GM12872 (cell line): ENCODE data around the gene RAB42.

Source experiments
- TF ChIP-seq, protein P1 (sequence below): IDR thresholded peaks from 3 replicates; pipeline ENCODE4 v1.5.1; 2011; ENCODE audit warnings: low read depth, mild to moderate bottlenecking, low read length, moderate library complexity; ENCODE audit not compliant: insufficient read depth

The RAB42 gene

DNA sequence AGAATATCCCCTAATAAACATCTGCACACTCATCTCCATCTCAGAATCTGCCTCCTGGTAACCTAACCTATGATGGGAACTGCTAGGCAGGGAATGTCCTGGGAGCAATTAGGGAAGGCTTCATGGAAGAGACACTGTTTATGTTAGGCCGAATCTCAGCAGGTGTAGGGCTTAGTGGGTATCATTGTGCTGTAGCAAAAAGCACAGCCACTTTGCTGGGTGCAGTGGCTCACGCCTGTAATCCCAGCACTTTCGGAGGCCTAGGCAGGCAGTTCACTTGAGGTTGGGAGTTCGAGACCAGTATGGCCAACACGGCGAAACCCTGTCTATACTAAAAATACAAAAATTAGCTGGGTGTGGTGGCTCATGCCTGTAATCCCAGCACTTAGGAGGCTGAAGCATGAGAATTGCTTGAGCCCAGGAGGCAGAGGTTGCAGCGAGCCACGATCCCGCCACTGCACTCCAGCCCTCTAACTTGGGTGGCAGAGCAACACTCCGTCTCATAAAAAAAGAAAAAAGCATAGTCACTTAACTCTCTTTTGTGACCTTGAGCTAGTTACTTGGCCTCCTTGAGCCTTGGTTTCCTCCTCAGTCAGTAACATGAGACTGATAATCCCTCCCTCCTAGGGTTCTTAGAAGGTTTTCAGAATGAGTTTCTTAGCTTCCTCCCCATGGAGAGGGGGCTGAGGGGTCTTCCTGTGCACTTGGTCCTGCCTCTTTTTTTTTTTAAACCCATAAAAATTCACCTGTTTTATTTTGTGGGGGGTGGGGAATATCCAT lies 3.5 kb downstream of the RAB42 start:
- TF ChIP-seq, protein P1, sequence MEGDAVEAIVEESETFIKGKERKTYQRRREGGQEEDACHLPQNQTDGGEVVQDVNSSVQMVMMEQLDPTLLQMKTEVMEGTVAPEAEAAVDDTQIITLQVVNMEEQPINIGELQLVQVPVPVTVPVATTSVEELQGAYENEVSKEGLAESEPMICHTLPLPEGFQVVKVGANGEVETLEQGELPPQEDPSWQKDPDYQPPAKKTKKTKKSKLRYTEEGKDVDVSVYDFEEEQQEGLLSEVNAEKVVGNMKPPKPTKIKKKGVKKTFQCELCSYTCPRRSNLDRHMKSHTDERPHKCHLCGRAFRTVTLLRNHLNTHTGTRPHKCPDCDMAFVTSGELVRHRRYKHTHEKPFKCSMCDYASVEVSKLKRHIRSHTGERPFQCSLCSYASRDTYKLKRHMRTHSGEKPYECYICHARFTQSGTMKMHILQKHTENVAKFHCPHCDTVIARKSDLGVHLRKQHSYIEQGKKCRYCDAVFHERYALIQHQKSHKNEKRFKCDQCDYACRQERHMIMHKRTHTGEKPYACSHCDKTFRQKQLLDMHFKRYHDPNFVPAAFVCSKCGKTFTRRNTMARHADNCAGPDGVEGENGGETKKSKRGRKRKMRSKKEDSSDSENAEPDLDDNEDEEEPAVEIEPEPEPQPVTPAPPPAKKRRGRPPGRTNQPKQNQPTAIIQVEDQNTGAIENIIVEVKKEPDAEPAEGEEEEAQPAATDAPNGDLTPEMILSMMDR: no peak

DNA sequence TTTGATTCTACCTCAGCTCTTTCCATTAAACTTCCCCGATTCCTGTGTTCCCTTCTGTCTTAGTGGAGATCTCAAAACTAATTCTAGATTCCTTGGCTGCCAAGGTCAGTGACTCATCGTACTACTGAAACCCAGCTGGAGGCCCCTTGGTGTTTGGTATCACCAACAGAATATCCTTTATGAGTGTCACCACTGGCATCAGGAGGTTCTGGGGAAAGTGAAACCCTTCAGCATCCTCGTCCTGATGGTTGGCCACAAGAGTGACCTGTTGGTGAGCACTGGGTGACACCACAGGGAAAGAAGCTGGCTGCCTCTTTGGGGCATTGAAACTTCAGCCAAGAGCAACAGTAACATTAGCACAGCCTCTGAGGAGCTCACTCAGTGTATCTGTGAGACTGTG lies 9.6 kb downstream of the RAB42 start:
- TF ChIP-seq, protein P1: no peak

DNA sequence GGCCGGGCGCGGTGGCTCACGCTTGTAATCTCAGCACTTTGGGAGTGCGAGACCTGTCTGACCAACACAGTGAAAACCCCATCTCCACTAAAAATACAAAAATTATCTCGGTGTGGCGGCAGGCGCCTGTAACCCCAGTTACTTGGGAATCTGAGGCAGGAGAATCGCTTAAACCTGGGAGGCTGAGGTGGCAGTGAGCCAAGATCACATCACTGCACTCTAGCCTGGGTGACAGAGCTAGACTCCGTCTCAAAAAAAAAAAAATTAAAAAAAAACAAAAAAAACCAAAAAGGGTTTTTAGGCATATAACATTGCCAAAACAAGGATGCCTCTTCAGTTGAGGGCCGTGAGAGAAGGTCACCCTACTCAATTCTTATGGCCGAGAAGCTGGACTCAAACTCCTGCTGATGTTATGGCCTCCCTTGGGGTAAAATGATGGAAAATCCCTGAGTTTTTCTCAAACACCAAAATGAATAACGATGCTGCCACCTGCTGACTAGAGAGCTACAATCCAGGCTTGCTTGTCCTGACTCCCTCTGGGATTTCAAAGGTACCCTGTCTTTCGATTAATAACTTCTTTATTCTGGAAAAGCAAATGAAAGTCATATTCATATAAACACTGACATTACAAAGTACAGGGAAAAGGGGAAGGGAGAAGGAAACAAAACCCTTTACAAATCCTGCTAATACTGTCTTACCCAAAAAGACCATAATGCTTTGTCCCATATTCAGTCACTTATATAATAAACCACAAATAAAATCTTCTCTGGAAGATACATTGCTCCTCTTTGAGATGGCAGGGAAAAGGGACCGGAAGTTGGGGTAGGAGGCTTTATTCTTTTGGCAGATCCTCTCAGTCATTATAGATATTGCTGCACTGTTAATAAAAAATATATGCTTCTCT lies 10.7 kb downstream of the RAB42 start:
- TF ChIP-seq, protein P1: peak; percentile 72

- TF ChIP-seq, protein P1: no peak
Measured at GRCh38 chr1:28604411-28604810, 12.3 kb downstream of the RAB42 start.

GRCh38 chr1:28604962-28605361 lies 12.9 kb downstream of the RAB42 start:
- TF ChIP-seq, protein P1: no peak

DNA sequence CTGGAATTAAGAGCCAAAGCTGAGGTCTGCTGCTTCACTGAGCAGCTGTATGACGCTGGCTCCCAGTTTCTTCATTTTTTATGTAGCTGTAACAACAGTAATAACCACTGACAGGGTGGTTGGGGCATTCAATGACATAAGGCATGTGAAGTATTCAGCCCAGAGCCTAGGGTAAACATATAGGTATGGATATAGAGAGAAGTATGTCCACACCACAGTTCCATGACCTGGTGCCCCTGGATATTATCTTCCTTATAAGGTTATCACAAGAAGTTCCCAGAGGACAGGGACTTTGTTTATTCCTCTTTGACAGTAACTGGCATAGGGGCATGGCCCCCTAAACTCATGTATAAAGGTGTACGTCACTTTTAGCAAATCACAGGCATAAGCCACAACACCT lies 14.7 kb downstream of the RAB42 start:
- TF ChIP-seq, protein P1: no peak

DNA sequence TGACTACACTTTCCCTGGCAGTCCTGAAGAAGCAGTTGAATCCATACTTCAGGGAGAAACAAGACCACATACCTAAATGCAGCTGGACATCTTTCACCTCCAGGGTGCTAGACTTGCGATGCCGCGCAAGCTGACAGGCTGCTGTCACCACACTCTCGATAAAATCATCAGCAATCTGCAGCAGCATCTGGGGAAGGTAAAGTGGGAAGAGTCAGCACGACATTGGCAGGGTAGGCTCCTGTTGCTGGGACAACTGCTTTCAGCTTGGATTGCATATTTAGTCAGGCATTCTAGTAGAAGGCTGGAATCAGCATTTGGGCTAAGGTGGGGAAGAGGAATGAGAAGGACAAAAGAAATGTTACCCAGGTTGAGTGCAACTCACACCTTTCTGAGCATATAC lies 21.1 kb downstream of the RAB42 start:
- TF ChIP-seq, protein P1: no peak
